Testis (tissue), 2 donors: ENCODE measurements around the gene NPAS2.

Experiments used
- POLR2A ChIP-seq: fragments of 450-650 bp; IDR thresholded peaks from one replicate; pipeline ENCODE4 v1.6.1; 2017; ENCODE audit warnings: antibody characterized with exemption, mild to moderate bottlenecking, moderate library complexity
- TF ChIP-seq, protein P1 (sequence below), 3 experiments: fragments of 450-650 bp in 2 of 3; fragments of 200-600 bp in 1 of 3; sonication (generic) in 1 of 3; IDR thresholded peaks; one replicate each; pipeline ENCODE4 v1.5.1; 2016 to 2019; ENCODE audit warnings: antibody characterized with exemption in 3 of 3, mild to moderate bottlenecking in 2 of 3, moderate library complexity in 1 of 3

DNA sequence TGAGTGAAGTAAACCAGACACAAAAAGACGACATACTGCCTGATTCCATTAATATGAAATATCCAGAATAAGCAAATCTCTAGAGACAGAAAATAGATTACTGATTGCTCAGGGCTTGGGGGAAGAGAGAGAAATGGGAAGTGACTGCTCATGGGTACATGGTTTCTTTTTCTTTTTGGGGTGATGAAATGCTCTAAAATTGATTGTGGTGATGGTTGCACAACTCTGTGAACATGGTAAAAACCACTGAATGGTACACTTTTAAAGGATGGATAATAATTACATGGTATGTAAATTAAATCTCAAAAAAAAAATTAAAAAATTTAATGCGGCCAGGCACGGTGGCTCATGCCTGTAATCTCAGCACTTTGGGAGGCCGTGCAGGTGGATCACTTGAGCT is 221.5 kb downstream of the NPAS2 start:
- TF ChIP-seq, protein P1, sequence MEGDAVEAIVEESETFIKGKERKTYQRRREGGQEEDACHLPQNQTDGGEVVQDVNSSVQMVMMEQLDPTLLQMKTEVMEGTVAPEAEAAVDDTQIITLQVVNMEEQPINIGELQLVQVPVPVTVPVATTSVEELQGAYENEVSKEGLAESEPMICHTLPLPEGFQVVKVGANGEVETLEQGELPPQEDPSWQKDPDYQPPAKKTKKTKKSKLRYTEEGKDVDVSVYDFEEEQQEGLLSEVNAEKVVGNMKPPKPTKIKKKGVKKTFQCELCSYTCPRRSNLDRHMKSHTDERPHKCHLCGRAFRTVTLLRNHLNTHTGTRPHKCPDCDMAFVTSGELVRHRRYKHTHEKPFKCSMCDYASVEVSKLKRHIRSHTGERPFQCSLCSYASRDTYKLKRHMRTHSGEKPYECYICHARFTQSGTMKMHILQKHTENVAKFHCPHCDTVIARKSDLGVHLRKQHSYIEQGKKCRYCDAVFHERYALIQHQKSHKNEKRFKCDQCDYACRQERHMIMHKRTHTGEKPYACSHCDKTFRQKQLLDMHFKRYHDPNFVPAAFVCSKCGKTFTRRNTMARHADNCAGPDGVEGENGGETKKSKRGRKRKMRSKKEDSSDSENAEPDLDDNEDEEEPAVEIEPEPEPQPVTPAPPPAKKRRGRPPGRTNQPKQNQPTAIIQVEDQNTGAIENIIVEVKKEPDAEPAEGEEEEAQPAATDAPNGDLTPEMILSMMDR (IDR thresholded peaks at IDR 0.05): no peak
- no peak for TF ChIP-seq POLR2A
